PC-9 (cell line): Measurements from ENCODE around the gene SLC30A7. TPM values are rescaled to one million over a fixed set of nuclear protein-coding genes. Genes with fewer than 3 reads are reported as not detected.
"Not testable (repeated sequence)": the region's sequence is repeated elsewhere in the genome, so short reads cannot be mapped to it uniquely, and the experiment has no call there.

Experiments
- BruUV-seq: library from RNA; stranded (reverse); fragments of 400-500 nt; replicated peaks from 2 replicates; lab custom pipeline; 2021; lab: Mats Ljungman, UMichigan
- CTCF ChIA-PET: fragments of 300-600 bp; sonication (Branson Sonifier 250); formaldehyde crosslinking; loops from one replicate; lab custom pipeline; 2022; ENCODE audit warnings: antibody characterized with exemption; lab: Charles Lee
- POLR2A ChIA-PET: fragments of 300-600 bp; sonication (Branson Sonifier 250); formaldehyde crosslinking; loops from one replicate; lab custom pipeline; 2022; ENCODE audit warnings: antibody characterized with exemption; ENCODE audit not compliant: unreplicated experiment; lab: Charles Lee
- DNase-seq, 2 experiments: peaks; one replicate each; pipeline versions ENCODE4 v3.0.0 to v3.0.0-alpha.2; 2015 to 2022; ENCODE audit warnings: mixed read lengths in 1 of 2
- H2AFZ ChIP-seq: fragments of 200-600 bp; sonication (generic); 2 replicates; pipeline ENCODE4 v1.8.1; 2017; ENCODE audit warnings: antibody characterized with exemption
- H3F3A ChIP-seq: fragments of 200-600 bp; sonication (generic); 2 replicates; pipeline ENCODE4 v1.8.1; 2017; ENCODE audit warnings: antibody characterized with exemption, mild to moderate bottlenecking, low read depth; ENCODE audit not compliant: insufficient read depth
- H3K27ac ChIP-seq: fragments of 200-600 bp; sonication (generic); 2 replicates; pipeline ENCODE4 v1.6.1; 2016; ENCODE audit warnings: mixed run types
- H3K27me3 ChIP-seq: fragments of 200-600 bp; sonication (generic); 2 replicates; pipeline ENCODE4 v1.6.1; 2016; ENCODE audit warnings: low read depth, mixed run types; ENCODE audit not compliant: insufficient read depth
- H3K36me3 ChIP-seq: fragments of 200-600 bp; sonication (generic); 2 replicates; pipeline ENCODE4 v1.6.1; 2016; ENCODE audit warnings: low read depth, mixed run types
- H3K4me1 ChIP-seq: fragments of 200-600 bp; sonication (generic); replicated peaks from 2 replicates; pipeline ENCODE4 v1.6.1; 2016; ENCODE audit warnings: mixed run types; ENCODE audit not compliant: insufficient read depth
- H3K4me2 ChIP-seq: fragments of 200-600 bp; sonication (generic); 2 replicates; pipeline ENCODE4 v1.6.1; 2017; ENCODE audit warnings: mixed run types
- H3K4me3 ChIP-seq: fragments of 200-600 bp; sonication (generic); 2 replicates; pipeline ENCODE4 v1.6.1; 2016; ENCODE audit warnings: mixed run types
- H3K79me2 ChIP-seq: fragments of 200-600 bp; sonication (generic); 2 replicates; pipeline ENCODE4 v1.6.1; 2017; ENCODE audit warnings: low read depth, mixed run types
- H3K9me2 ChIP-seq: fragments of 200-600 bp; sonication (generic); 2 replicates; pipeline ENCODE4 v1.8.1; 2017; ENCODE audit warnings: mild to moderate bottlenecking; ENCODE audit not compliant: insufficient read depth
- H3K9me3 ChIP-seq: fragments of 200-600 bp; sonication (generic); 2 replicates; pipeline ENCODE4 v1.8.1; 2016; ENCODE audit warnings: low read depth; ENCODE audit not compliant: insufficient read depth
- H4K20me1 ChIP-seq: fragments of 200-600 bp; sonication (generic); 2 replicates; pipeline ENCODE4 v1.8.1; 2017; ENCODE audit not compliant: insufficient read depth
- EZH2 ChIP-seq: fragments of 200-600 bp; sonication (generic); IDR thresholded peaks from 2 replicates; pipeline ENCODE4 v1.8.0; 2017; ENCODE audit warnings: antibody characterized with exemption, low read depth
- intact Hi-C: fragments of 100-400 bp; cut with micrococcal nuclease; formaldehyde crosslinking; loops from one replicate; pipeline ENCODE4 v1.10.0; 2022; ENCODE audit not compliant: unreplicated experiment
- total RNA-seq: library from RNA; stranded (reverse); gene quantifications from 2 replicates; pipeline ENCODE4 v1.2.3, GENCODE V29; 2021
- TF ChIP-seq, protein P1 (sequence below): fragments of 200-600 bp; sonication (generic); conservative IDR thresholded peaks from 2 replicates; pipeline ENCODE4 v1.6.1; 2017; ENCODE audit warnings: mixed run types, antibody characterized with exemption, mild to moderate bottlenecking, moderate library complexity

SLC30A7 gene
- total RNA-seq, 1 experiment from 2014 or later = 27.4 TPM

DNA sequence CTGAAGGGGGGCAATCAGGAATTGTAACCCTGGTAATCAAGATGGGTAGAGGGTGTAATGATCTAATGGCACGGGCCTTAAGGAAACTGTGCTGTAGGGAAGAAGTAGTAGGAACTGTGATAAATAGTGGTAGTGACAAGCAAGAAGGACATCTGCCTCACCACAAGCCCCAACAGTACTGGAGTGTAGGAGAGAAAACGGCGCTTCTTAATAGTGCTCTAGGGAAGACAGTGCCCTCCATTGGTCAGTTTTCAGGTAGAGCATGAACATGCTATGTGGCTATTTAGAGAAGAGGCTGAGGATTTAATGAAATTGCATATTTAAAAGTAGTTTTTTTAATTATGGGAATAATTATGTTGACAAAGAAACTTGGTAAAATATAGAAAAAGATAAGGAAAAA lies 32.2 kb downstream of the SLC30A7 start:
- no peak for TF ChIP-seq EZH2
- TF ChIP-seq, protein P1, sequence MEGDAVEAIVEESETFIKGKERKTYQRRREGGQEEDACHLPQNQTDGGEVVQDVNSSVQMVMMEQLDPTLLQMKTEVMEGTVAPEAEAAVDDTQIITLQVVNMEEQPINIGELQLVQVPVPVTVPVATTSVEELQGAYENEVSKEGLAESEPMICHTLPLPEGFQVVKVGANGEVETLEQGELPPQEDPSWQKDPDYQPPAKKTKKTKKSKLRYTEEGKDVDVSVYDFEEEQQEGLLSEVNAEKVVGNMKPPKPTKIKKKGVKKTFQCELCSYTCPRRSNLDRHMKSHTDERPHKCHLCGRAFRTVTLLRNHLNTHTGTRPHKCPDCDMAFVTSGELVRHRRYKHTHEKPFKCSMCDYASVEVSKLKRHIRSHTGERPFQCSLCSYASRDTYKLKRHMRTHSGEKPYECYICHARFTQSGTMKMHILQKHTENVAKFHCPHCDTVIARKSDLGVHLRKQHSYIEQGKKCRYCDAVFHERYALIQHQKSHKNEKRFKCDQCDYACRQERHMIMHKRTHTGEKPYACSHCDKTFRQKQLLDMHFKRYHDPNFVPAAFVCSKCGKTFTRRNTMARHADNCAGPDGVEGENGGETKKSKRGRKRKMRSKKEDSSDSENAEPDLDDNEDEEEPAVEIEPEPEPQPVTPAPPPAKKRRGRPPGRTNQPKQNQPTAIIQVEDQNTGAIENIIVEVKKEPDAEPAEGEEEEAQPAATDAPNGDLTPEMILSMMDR = 0 out of 2 replicates have a peak, but pooled peaks have one; percentile 25
- no TSS peak for BruUV-seq
- intact Hi-C loops = no loop called here

GRCh38 chr1:100930494-100930893 lies 34.6 kb downstream of the SLC30A7 start:
- peaks cover 6% of the 10 kb centered on the region for H3F3A ChIP-seq
- H2AFZ ChIP-seq = no peak overlapping the region
- ChIA-PET CTCF (interaction anchor here (0.8 kb wide), 1 partner anchor 358 kb away, joined by 3 read pairs; no protein-coding TSS in a partner anchor), POLR2A (no interaction called here)
- TF ChIP-seq EZH2 = no peak
- TF ChIP-seq, protein P1 = no peak
- no peak overlapping the region for H3K4me2 ChIP-seq
- intact Hi-C loops = no loop called here
- H3K9me3 ChIP-seq = no peaks in the 10 kb centered on the region
- no peaks in the 10 kb centered on the region for H3K27me3 ChIP-seq
- no peak overlapping the region for H3K27ac ChIP-seq
- peaks cover 6% of the 10 kb centered on the region for H4K20me1 ChIP-seq
- no peak for DNase-seq
- H3K4me3 ChIP-seq = no peak overlapping the region
- H3K79me2 ChIP-seq = no peaks in the 10 kb centered on the region
- H3K4me1 ChIP-seq = no peaks in the 10 kb centered on the region
- H3K9me2 ChIP-seq = no peaks in the 10 kb centered on the region
- peaks cover 40% of the 10 kb centered on the region for H3K36me3 ChIP-seq
- BruUV-seq = no TSS peak

More for the DNA sequence above, 32.2 kb downstream of the SLC30A7 start:
- Histone ChIP-seq H3K9me2 (no peaks in the 10 kb centered on the region), H3K36me3 (peaks cover 44% of the 10 kb centered on the region), H3K4me2 (no peak overlapping the region), H3K27me3 (no peaks in the 10 kb centered on the region), H3K79me2 (no peaks in the 10 kb centered on the region), H3K9me3 (no peaks in the 10 kb centered on the region), H4K20me1 (0 out of 2 replicates have a peak, but pooled peaks cover 5% of the 10 kb centered on the region), H3K27ac (no peak overlapping the region), H2AFZ (no peak overlapping the region), H3K4me1 (no peaks in the 10 kb centered on the region), H3F3A (peaks cover 8% of the 10 kb centered on the region), H3K4me3 (no peak overlapping the region)
- ChIA-PET POLR2A (no interaction called here), CTCF (no interaction called here)
- no peak for DNase-seq

- peaks cover 10% of the 10 kb centered on the region for H4K20me1 ChIP-seq
- H3K27ac ChIP-seq = no peak overlapping the region
- H2AFZ ChIP-seq = no peak overlapping the region
- CTCF ChIA-PET = no interaction called here
- POLR2A ChIA-PET = no interaction called here
- no peaks in the 10 kb centered on the region for H3K27me3 ChIP-seq
- no peak for DNase-seq
- no peak overlapping the region for H3K4me2 ChIP-seq
- no peaks in the 10 kb centered on the region for H3K4me1 ChIP-seq
- H3K4me3 ChIP-seq = no peak overlapping the region
- H3F3A ChIP-seq = peaks cover 4% of the 10 kb centered on the region
- peaks cover 32% of the 10 kb centered on the region for H3K36me3 ChIP-seq
- no peaks in the 10 kb centered on the region for H3K79me2 ChIP-seq
- intact Hi-C loops = no loop called here
- no TSS peak for BruUV-seq
- TF ChIP-seq, protein P1 = no peak
- no peak for TF ChIP-seq EZH2
- no peaks in the 10 kb centered on the region for H3K9me3 ChIP-seq
- no peaks in the 10 kb centered on the region for H3K9me2 ChIP-seq
Measured at GRCh38 chr1:100931716-100932115, 35.8 kb downstream of the SLC30A7 start.

GRCh38 chr1:100933555-100933954 lies 37.7 kb downstream of the SLC30A7 start:
- intact Hi-C loops, BruUV-seq, DNase-seq, H3K4me2 ChIP-seq, H3K27me3 ChIP-seq, H3K27ac ChIP-seq, H3K9me2 ChIP-seq, H3K4me1 ChIP-seq, H3K4me3 ChIP-seq, CTCF ChIA-PET, H3F3A ChIP-seq, H3K79me2 ChIP-seq, H2AFZ ChIP-seq, H3K9me3 ChIP-seq, POLR2A ChIA-PET: not testable (repeated sequence)
- peaks cover 32% of the 10 kb centered on the region for H3K36me3 ChIP-seq
- H4K20me1 ChIP-seq = peaks cover 13% of the 10 kb centered on the region
